ENCODE results near the gene LBX2. TPM values are rescaled to one million over a fixed set of nuclear protein-coding genes. Genes with fewer than 3 reads are reported as not detected.

LBX2 gene
- total and polyA plus RNA-seq, 9 of the 15 experiments (the other 6 are each of a cell fraction or from before 2014, with no cell fraction given), result 0.39 to 6.2 (median 1.8) TPM; not detected in 1

DNA sequence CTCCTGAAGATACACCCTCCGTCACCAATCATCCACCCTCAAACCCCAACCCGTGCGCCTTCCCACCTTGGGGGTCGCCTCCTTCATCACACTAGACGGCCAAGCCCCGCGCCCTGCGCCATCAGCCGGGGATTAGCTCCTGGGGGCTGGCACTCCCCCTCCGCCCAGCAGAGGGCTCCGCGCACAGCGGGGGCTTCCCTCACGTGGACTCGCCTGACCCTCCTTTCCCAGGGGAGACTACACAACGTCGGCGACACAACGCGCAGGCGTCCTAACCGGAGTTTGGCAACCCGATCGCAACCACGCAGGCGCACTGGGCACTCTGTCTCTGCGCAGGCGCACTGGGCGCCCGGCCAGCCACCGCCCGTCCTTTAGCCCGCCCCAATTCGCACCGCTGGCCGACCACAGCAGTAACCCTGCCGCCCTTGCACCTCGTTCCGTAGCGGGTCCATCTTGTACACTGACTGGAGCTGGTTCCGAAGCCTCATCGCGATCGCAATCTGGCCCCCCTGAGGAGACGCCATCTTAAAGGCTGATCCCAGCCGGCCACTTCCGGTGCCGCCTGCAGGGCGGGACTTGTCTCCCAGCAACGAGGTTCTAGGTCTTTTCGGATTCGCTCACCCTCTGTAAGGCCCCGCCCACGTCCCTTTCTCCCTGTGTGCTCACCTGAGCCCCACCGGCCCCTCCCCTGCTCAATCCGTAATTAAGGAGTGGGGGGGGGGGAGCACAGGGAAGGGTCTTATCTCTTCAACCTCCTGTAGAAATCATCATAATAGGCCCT, 7.9 kb upstream of the LBX2 start, which contains the start of gene PCGF1 (continued):
- TF ChIP-seq XRCC5 (IDR thresholded peaks at IDR 0.05; ENCODE audit: low read depth, low read length) (peak; percentile 32; the same call in 1 of the 2 replicates), JUND (IDR thresholded peaks at IDR 0.05; ENCODE audit: borderline replicate concordance, low read depth, low read length) (peak; percentile 45), JUND (tag; IDR thresholded peaks at IDR 0.05; ENCODE audit: borderline replicate concordance, low read depth, low read length) (no peak), ZBED1 (IDR thresholded peaks at IDR 0.05) (peak; percentile 81; the same call in 1 of the 2 replicates), PHF8 (IDR thresholded peaks at IDR 0.05; ENCODE audit: borderline replicate concordance, low read length) (peak; percentile 88; the same call in 1 of the 2 replicates), ZNF311 (CRISPR knock-in tag; IDR thresholded peaks at IDR 0.05) (no peak), ZNF764 (CRISPR knock-in tag; IDR thresholded peaks at IDR 0.05; ENCODE audit: low read depth) (0 out of 2 replicates have a peak, but pooled peaks have one; percentile 14), TAL1 (IDR thresholded peaks at IDR 0.05) (no peak), ZNF354B (CRISPR knock-in tag; IDR thresholded peaks at IDR 0.05) (no peak), KDM5B (IDR thresholded peaks at IDR 0.05; ENCODE audit: insufficient replicate concordance, low read depth, low read length) (peak; percentile 59), HES1 (IDR thresholded peaks at IDR 0.05; ENCODE audit: low read depth) (no peak), NR2F6 (CRISPR knock-in tag; IDR thresholded peaks at IDR 0.05) (no peak), RFX7 (CRISPR knock-in tag; IDR thresholded peaks at IDR 0.05) (no peak), SUPT5H (IDR thresholded peaks at IDR 0.05) (peak; percentile 77), MXI1 (IDR thresholded peaks at IDR 0.05; ENCODE audit: low read depth, low read length) (peak; percentile 93)
- TF ChIP-seq, protein P1, sequence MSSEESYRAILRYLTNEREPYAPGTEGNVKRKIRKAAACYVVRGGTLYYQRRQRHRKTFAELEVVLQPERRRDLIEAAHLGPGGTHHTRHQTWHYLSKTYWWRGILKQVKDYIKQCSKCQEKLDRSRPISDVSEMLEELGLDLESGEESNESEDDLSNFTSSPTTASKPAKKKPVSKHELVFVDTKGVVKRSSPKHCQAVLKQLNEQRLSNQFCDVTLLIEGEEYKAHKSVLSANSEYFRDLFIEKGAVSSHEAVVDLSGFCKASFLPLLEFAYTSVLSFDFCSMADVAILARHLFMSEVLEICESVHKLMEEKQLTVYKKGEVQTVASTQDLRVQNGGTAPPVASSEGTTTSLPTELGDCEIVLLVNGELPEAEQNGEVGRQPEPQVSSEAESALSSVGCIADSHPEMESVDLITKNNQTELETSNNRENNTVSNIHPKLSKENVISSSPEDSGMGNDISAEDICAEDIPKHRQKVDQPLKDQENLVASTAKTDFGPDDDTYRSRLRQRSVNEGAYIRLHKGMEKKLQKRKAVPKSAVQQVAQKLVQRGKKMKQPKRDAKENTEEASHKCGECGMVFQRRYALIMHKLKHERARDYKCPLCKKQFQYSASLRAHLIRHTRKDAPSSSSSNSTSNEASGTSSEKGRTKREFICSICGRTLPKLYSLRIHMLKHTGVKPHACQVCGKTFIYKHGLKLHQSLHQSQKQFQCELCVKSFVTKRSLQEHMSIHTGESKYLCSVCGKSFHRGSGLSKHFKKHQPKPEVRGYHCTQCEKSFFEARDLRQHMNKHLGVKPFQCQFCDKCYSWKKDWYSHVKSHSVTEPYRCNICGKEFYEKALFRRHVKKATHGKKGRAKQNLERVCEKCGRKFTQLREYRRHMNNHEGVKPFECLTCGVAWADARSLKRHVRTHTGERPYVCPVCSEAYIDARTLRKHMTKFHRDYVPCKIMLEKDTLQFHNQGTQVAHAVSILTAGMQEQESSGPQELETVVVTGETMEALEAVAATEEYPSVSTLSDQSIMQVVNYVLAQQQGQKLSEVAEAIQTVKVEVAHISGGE (CRISPR knock-in tag; IDR thresholded peaks at IDR 0.05), result peak in 1 of 3 experiments; percentile 48; a peak in 1 of 6 replicates
- TF ChIP-seq, protein P2, sequence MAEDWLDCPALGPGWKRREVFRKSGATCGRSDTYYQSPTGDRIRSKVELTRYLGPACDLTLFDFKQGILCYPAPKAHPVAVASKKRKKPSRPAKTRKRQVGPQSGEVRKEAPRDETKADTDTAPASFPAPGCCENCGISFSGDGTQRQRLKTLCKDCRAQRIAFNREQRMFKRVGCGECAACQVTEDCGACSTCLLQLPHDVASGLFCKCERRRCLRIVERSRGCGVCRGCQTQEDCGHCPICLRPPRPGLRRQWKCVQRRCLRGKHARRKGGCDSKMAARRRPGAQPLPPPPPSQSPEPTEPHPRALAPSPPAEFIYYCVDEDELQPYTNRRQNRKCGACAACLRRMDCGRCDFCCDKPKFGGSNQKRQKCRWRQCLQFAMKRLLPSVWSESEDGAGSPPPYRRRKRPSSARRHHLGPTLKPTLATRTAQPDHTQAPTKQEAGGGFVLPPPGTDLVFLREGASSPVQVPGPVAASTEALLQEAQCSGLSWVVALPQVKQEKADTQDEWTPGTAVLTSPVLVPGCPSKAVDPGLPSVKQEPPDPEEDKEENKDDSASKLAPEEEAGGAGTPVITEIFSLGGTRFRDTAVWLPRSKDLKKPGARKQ (CRISPR knock-in tag; IDR thresholded peaks at IDR 0.05), result no peak
- TF ChIP-seq, protein P3, sequence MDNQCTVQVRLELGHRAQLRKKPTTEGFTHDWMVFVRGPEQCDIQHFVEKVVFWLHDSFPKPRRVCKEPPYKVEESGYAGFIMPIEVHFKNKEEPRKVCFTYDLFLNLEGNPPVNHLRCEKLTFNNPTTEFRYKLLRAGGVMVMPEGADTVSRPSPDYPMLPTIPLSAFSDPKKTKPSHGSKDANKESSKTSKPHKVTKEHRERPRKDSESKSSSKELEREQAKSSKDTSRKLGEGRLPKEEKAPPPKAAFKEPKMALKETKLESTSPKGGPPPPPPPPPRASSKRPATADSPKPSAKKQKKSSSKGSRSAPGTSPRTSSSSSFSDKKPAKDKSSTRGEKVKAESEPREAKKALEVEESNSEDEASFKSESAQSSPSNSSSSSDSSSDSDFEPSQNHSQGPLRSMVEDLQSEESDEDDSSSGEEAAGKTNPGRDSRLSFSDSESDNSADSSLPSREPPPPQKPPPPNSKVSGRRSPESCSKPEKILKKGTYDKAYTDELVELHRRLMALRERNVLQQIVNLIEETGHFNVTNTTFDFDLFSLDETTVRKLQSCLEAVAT (IDR thresholded peaks at IDR 0.05), result peak in 1 of 2 experiments; percentile 14; a peak in 1 of 4 replicates

Data from K562 (cell line).